Activated CD4-positive, alpha-beta T cell treated with anti-CD3 and anti-CD28 coated beads for 36 hours (primary cell): ENCODE measurements around the gene SCAMP4. TPM values are rescaled to one million over a fixed set of nuclear protein-coding genes. Genes with fewer than 3 reads are reported as not detected.
"Not testable (repeated sequence)": the region's sequence is repeated elsewhere in the genome, so short reads cannot be mapped to it uniquely, and the experiment has no call there.

Experiments
- ATAC-seq: fragments of 200-7000 bp; cut with Tn5 transposase; one replicate; pipeline ENCODE4 v1.10.0; 2021; ENCODE audit warnings: mild to moderate bottlenecking, moderate library complexity
- CTCF ChIA-PET: fragments of 350-600 bp; sonication (Branson Sonifier 250); formaldehyde crosslinking; loops from one replicate; lab custom pipeline; 2021; ENCODE audit warnings: antibody characterized with exemption; lab: Charles Lee
- POLR2A ChIA-PET: fragments of 350-600 bp; sonication (Branson Sonifier 250); formaldehyde crosslinking; loops from one replicate; lab custom pipeline; 2021; ENCODE audit warnings: antibody characterized with exemption, inconsistent platforms; lab: Charles Lee
- DNase-seq: peaks from one replicate; pipeline ENCODE4 v3.0.0-alpha.2; 2020
- H3K27ac Mint-ChIP-seq: one replicate; pipeline ENCODE4 v1.8.0; 2021; ENCODE audit warnings: mixed read lengths
- H3K27me3 Mint-ChIP-seq: one replicate; pipeline ENCODE4 v1.8.0; 2021; ENCODE audit warnings: mixed read lengths
- H3K36me3 Mint-ChIP-seq: one replicate; pipeline ENCODE4 v1.8.0; 2021; ENCODE audit warnings: low read depth, mixed read lengths
- H3K4me1 Mint-ChIP-seq: one replicate; pipeline ENCODE4 v1.8.0; 2021; ENCODE audit warnings: mixed read lengths
- H3K4me3 Mint-ChIP-seq: one replicate; pipeline ENCODE4 v1.8.0; 2021; ENCODE audit warnings: mild to moderate bottlenecking, moderate library complexity, mixed read lengths
- H3K9me3 Mint-ChIP-seq: one replicate; pipeline ENCODE4 v1.8.0; 2021; ENCODE audit warnings: low read depth, mixed read lengths
- intact Hi-C, 2 experiments: fragments of 100-400 bp; cut with DNase I in 1 of 2; cut with micrococcal nuclease in 1 of 2; formaldehyde crosslinking; loops; one replicate each; pipeline versions ENCODE4 v1.14.2 to v1.15.1; 2022 to 2024; cut with DNase I, micrococcal nuclease
- total RNA-seq, 2 experiments: library from RNA; stranded (reverse); gene quantifications; one replicate each; pipeline ENCODE4 v1.2.3, GENCODE V29; 2021

SCAMP4 gene
- total RNA-seq, 2 experiments from 2014 or later: 20.5 to 25.6 TPM

GRCh38 chr19:1882786-1883692 lies 22.2 kb upstream of the SCAMP4 start:
- POLR2A ChIA-PET: no interaction called here
- H3K4me3 Mint-ChIP-seq: peak overlapping the region; percentile 97
- ATAC-seq (no peak), DNase-seq (no peak)
- no peaks in the 10 kb centered on the region for H3K27me3 Mint-ChIP-seq
- peaks cover 18% of the 10 kb centered on the region for H3K36me3 Mint-ChIP-seq
- H3K27ac Mint-ChIP-seq: peak overlapping the region; percentile 98
- intact Hi-C loops: loop anchor here in 1 of 2 experiments (5.0 kb wide), 1 partner anchor 269 kb away; the partner anchor contains the start of gene AP3D1
- peaks cover 31% of the 10 kb centered on the region for H3K4me1 Mint-ChIP-seq
- H3K9me3 Mint-ChIP-seq: no peaks in the 10 kb centered on the region
- CTCF ChIA-PET: interaction anchor here (0.5 to 0.7 kb wide), 3 partner anchors 59 to 201 kb away, joined by 3 to 4 read pairs (median 4); no protein-coding TSS in a partner anchor

- DNase-seq: peak; percentile 37
- intact Hi-C loops: loop anchor here in 1 of 2 experiments (5.0 kb wide), 1 partner anchor 269 kb away; the partner anchor contains the start of gene AP3D1
- peak overlapping the region; percentile 98 for H3K27ac Mint-ChIP-seq
Observed at GRCh38 chr19:1883784-1884183, 21.4 kb upstream of the SCAMP4 start.

GRCh38 chr19:1884291-1884718 lies 20.9 kb upstream of the SCAMP4 start:
- peaks cover 15% of the 10 kb centered on the region for H3K36me3 Mint-ChIP-seq
- intact Hi-C loops: loop anchor here in 1 of 2 experiments (5.0 kb wide), 1 partner anchor 268 kb away; the partner anchor contains the start of gene AP3D1
- ChIA-PET POLR2A (interaction anchor here (1.8 kb wide), 1 partner anchor 8 kb away, joined by 4 read pairs; no protein-coding TSS in a partner anchor), CTCF (interaction anchor here (1.6 kb wide), 1 partner anchor 8 kb away, joined by 4 read pairs; no protein-coding TSS in a partner anchor)
- H3K9me3 Mint-ChIP-seq: no peaks in the 10 kb centered on the region
- peak overlapping the region; percentile 98 for H3K27ac Mint-ChIP-seq
- H3K4me1 Mint-ChIP-seq: peaks cover 31% of the 10 kb centered on the region
- peak overlapping the region; percentile 97 for H3K4me3 Mint-ChIP-seq
- no peaks in the 10 kb centered on the region for H3K27me3 Mint-ChIP-seq
- ATAC-seq (peak; percentile 15), DNase-seq (no peak)

More at GRCh38 chr19:1883784-1884183, 21.4 kb upstream of the SCAMP4 start:
- peak overlapping the region; percentile 97 for H3K4me3 Mint-ChIP-seq
- H3K9me3 Mint-ChIP-seq: no peaks in the 10 kb centered on the region
- H3K27me3 Mint-ChIP-seq: no peaks in the 10 kb centered on the region
- ChIA-PET POLR2A (interaction anchor here (1.8 kb wide), 1 partner anchor 7 kb away, joined by 4 read pairs; no protein-coding TSS in a partner anchor), CTCF (interaction anchor here (0.7 to 1.6 kb wide), 2 partner anchors 8 to 60 kb away, joined by 4 read pairs; no protein-coding TSS in a partner anchor)
- peaks cover 15% of the 10 kb centered on the region for H3K36me3 Mint-ChIP-seq
- peaks cover 31% of the 10 kb centered on the region for H3K4me1 Mint-ChIP-seq
- peak; percentile 12 for ATAC-seq

- intact Hi-C loops: loop anchor here (1.0 to 5.0 kb wide), 5 partner anchors 9 to 267 kb away; partner anchors contain the start of genes ADAT3 (in 2 of the 2), SCAMP4 (in 2 of the 2) and AP3D1 (in 1 of the 2)
- Mint-ChIP-seq H3K9me3 (no peaks in the 10 kb centered on the region), H3K36me3 (peaks cover 15% of the 10 kb centered on the region), H3K4me3 (peak overlapping the region; percentile 97), H3K27ac (peak overlapping the region; percentile 98), H3K27me3 (no peaks in the 10 kb centered on the region), H3K4me1 (peaks cover 31% of the 10 kb centered on the region)
- ChIA-PET CTCF (interaction anchor here (0.6 to 1.6 kb wide), 4 partner anchors 9 to 97 kb away, joined by 3 to 4 read pairs (median 4); no protein-coding TSS in a partner anchor), POLR2A (interaction anchor here (0.6 to 1.8 kb wide), 2 partner anchors 8 to 616 kb away, joined by 3 to 4 read pairs; no protein-coding TSS in a partner anchor)
- ATAC-seq: peak; percentile 1
- DNase-seq: peak; percentile 32
Observed at GRCh38 chr19:1884719-1885334, 20.4 kb upstream of the SCAMP4 start.

- peaks cover 29% of the 10 kb centered on the region for H3K4me1 Mint-ChIP-seq
- ChIA-PET CTCF (interaction anchor here (0.6 to 1.6 kb wide), 4 partner anchors 9 to 98 kb away, joined by 3 to 4 read pairs (median 4); no protein-coding TSS in a partner anchor), POLR2A (interaction anchor here (0.6 to 1.8 kb wide), 3 partner anchors 9 to 617 kb away, joined by 3 to 5 read pairs (median 4); no protein-coding TSS in a partner anchor)
- H3K36me3 Mint-ChIP-seq: peaks cover 15% of the 10 kb centered on the region
- intact Hi-C loops: loop anchor here (1.0 kb wide), 4 partner anchors 9 to 21 kb away; partner anchors contain the start of genes ADAT3 (in 2 of the 2) and SCAMP4 (in 2 of the 2)
- peak within 1 kb of the TSS; percentile 98 for H3K27ac Mint-ChIP-seq
- DNase-seq (peak; percentile 98), ATAC-seq (peak; percentile 80)
- H3K27me3 Mint-ChIP-seq, H3K9me3 Mint-ChIP-seq: not testable (repeated sequence)
- peak within 1 kb of the TSS; percentile 97 for H3K4me3 Mint-ChIP-seq
Observed at GRCh38 chr19:1885398-1886119, 19.6 kb upstream of the SCAMP4 start, which contains the start of gene ABHD17A. Gene ABHD17A, minus strand, starts transcription at chr19:1885496. Its CDS starts 3,930 bp downstream, at chr19:1881566.

- ATAC-seq, intact Hi-C loops, H3K4me3 Mint-ChIP-seq, H3K9me3 Mint-ChIP-seq, H3K27ac Mint-ChIP-seq, DNase-seq, H3K27me3 Mint-ChIP-seq: not testable (repeated sequence)
- peaks cover 28% of the 10 kb centered on the region for H3K4me1 Mint-ChIP-seq
- CTCF ChIA-PET: interaction anchor here (1.3 kb wide), 1 partner anchor 10 kb away, joined by 4 read pairs; no protein-coding TSS in a partner anchor
- POLR2A ChIA-PET: interaction anchor here (0.6 kb wide), 1 partner anchor 190 kb away, joined by 5 read pairs; no protein-coding TSS in a partner anchor
- H3K36me3 Mint-ChIP-seq: peaks cover 15% of the 10 kb centered on the region
Observed at GRCh38 chr19:1886360-1886759, 18.8 kb upstream of the SCAMP4 start.

- Mint-ChIP-seq H3K9me3 (no peaks in the 10 kb centered on the region), H3K27me3 (no peaks in the 10 kb centered on the region), H3K4me3 (no peak overlapping the region), H3K27ac (no peak overlapping the region), H3K36me3 (peaks cover 9% of the 10 kb centered on the region), H3K4me1 (peaks cover 13% of the 10 kb centered on the region)
- DNase-seq (no peak), ATAC-seq (no peak)
- POLR2A ChIA-PET: no interaction called here
- intact Hi-C loops: no loop called here
- CTCF ChIA-PET: no interaction called here
Observed at GRCh38 chr19:1888385-1888784, 16.8 kb upstream of the SCAMP4 start.

GRCh38 chr19:1889907-1890306 lies 15.3 kb upstream of the SCAMP4 start:
- Mint-ChIP-seq H3K27ac (peak overlapping the region; percentile 22), H3K27me3 (no peaks in the 10 kb centered on the region), H3K4me1 (peaks cover 8% of the 10 kb centered on the region), H3K36me3 (no peaks in the 10 kb centered on the region), H3K9me3 (no peaks in the 10 kb centered on the region), H3K4me3 (no peak overlapping the region)
- CTCF ChIA-PET: interaction anchor here (0.5 to 1.0 kb wide), 2 partner anchors 13 to 52 kb away, joined by 3 to 5 read pairs; no protein-coding TSS in a partner anchor
- POLR2A ChIA-PET: no interaction called here
- ATAC-seq: no peak
- no peak for DNase-seq
- intact Hi-C loops: no loop called here

- H3K4me3 Mint-ChIP-seq: no peak overlapping the region
- no peak overlapping the region for H3K27ac Mint-ChIP-seq
- ATAC-seq (no peak), DNase-seq (no peak)
- intact Hi-C loops: no loop called here
- ChIA-PET CTCF (no interaction called here), POLR2A (no interaction called here)
- H3K27me3 Mint-ChIP-seq: no peaks in the 10 kb centered on the region
- peaks cover 32% of the 10 kb centered on the region for H3K4me1 Mint-ChIP-seq
- no peaks in the 10 kb centered on the region for H3K9me3 Mint-ChIP-seq
- no peaks in the 10 kb centered on the region for H3K36me3 Mint-ChIP-seq
Observed at GRCh38 chr19:1893791-1894190, 11.4 kb upstream of the SCAMP4 start.

- H3K4me1 Mint-ChIP-seq: peaks cover 32% of the 10 kb centered on the region
- H3K27me3 Mint-ChIP-seq: no peaks in the 10 kb centered on the region
- POLR2A ChIA-PET: interaction anchor here (0.6 to 1.6 kb wide), 3 partner anchors 20 to 582 kb away, joined by 3 to 8 read pairs (median 5); no protein-coding TSS in a partner anchor
- no peaks in the 10 kb centered on the region for H3K36me3 Mint-ChIP-seq
- ATAC-seq: no peak
- H3K4me3 Mint-ChIP-seq: peak overlapping the region; percentile 77
- no peaks in the 10 kb centered on the region for H3K9me3 Mint-ChIP-seq
- no peak for DNase-seq
- peak overlapping the region; percentile 95 for H3K27ac Mint-ChIP-seq
- intact Hi-C loops: no loop called here
- CTCF ChIA-PET: interaction anchor here (0.7 to 1.8 kb wide), 4 partner anchors 11 to 59 kb away, joined by 3 to 5 read pairs (median 4); partner anchors contain the start of gene ABHD17A
Observed at GRCh38 chr19:1896508-1896907, 8.7 kb upstream of the SCAMP4 start.
